AG20443 (cell line): Measurements from ENCODE around the gene AKAP6.
"Not testable (repeated sequence)": the region's sequence is repeated elsewhere in the genome, so short reads cannot be mapped to it uniquely, and the experiment has no call there.

Experiments used
- DNase-seq: peaks from one replicate; pipeline ENCODE4 v3.0.0; 2012; ENCODE audit warnings: low spot score, mixed read lengths

AKAP6 gene

DNA sequence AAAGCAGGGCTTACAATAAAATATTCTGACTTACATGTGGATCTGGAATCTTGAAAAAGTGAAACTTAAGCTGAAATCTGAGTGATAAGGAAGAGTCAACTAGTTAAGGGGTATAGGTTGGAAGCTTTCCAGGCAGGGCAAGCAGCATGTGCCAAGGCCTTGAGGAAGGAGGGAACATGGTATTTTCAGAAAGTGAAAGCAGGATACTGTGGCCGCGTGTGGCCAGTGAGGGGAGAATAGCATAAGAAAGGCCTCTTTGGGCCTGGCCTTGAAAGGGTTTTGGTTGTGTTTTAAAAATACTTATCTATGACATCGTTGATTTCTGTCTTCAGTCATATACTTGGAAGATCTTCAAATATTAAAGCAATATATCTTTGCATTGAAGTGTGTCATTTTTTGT is 213.4 kb downstream of the AKAP6 start:
- no peak for DNase-seq

- no peak for DNase-seq
Measured at GRCh38 chr14:32545095-32545494, 216.0 kb downstream of the AKAP6 start.

DNA sequence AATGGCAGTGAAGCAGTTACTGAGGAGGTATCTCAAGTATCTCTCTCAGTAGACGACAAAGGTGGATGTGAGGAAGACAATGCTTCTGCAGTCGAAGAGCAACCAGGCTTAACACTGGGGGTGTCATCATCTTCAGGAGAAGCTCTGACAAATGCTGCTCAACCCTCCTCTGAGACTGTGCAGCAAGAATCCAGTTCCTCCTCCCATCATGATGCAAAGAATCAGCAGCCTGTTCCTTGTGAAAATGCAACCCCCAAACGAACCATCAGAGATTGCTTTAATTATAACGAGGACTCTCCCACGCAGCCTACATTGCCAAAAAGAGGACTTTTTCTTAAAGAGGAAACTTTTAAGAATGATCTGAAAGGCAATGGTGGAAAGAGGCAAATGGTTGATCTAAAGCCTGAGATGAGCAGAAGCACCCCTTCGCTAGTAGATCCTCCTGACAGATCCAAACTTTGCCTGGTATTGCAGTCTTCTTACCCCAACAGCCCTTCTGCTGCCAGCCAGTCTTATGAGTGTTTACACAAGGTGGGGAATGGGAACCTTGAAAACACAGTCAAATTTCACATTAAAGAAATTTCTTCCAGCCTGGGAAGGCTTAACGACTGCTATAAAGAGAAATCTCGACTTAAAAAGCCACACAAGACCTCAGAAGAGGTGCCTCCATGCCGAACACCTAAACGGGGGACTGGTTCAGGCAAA is 216.6 kb downstream of the AKAP6 start:
- no peak for DNase-seq

DNA sequence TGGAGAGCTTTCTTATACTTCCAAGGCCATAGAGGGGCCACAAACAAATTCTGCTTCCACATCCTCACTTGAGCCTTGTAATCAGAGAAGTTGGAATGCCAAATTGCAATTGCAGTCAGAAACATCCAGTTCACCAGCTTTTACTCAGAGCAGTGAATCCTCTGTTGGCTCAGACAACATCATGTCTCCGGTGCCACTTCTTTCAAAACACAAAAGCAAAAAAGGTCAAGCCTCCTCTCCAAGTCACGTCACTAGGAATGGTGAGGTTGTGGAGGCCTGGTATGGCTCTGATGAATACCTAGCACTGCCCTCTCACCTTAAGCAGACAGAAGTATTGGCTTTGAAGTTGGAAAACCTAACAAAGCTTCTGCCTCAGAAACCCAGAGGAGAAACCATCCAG is 217.1 kb downstream of the AKAP6 start:
- DNase-seq = no peak

- DNase-seq = no peak
Measured at GRCh38 chr14:32552766-32553165, 223.7 kb downstream of the AKAP6 start.

- DNase-seq = peak; percentile 23
Measured at GRCh38 chr14:32559048-32559447, 229.9 kb downstream of the AKAP6 start.

GRCh38 chr14:32559590-32559989 is 230.5 kb downstream of the AKAP6 start:
- DNase-seq = no peak

GRCh38 chr14:32560209-32560857 is 231.2 kb downstream of the AKAP6 start:
- peak; percentile 71 for DNase-seq

- peak; percentile 79 for DNase-seq
Measured at GRCh38 chr14:32561520-32561919, 232.4 kb downstream of the AKAP6 start.

GRCh38 chr14:32564596-32564995 is 235.5 kb downstream of the AKAP6 start:
- peak; percentile 18 for DNase-seq

DNA sequence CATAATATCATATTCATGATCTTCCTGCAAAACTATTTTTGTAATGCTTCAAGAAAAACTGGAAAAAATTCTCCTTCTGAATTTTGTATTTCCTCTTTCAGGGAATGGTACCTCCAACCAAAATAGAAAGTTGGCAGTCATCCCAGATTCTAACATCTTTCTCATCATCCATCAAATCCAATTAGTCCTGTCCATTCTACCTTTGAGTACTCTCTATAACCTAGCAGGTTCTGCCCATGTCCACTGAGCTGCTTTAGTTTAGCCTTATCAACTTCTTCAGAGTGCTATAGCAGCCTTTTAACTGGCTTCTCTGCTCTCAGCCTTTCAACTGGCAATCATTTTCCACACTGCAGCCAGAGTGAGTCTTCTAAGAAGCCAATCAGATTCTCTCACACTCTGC is 236.2 kb downstream of the AKAP6 start:
- DNase-seq = no peak

DNA sequence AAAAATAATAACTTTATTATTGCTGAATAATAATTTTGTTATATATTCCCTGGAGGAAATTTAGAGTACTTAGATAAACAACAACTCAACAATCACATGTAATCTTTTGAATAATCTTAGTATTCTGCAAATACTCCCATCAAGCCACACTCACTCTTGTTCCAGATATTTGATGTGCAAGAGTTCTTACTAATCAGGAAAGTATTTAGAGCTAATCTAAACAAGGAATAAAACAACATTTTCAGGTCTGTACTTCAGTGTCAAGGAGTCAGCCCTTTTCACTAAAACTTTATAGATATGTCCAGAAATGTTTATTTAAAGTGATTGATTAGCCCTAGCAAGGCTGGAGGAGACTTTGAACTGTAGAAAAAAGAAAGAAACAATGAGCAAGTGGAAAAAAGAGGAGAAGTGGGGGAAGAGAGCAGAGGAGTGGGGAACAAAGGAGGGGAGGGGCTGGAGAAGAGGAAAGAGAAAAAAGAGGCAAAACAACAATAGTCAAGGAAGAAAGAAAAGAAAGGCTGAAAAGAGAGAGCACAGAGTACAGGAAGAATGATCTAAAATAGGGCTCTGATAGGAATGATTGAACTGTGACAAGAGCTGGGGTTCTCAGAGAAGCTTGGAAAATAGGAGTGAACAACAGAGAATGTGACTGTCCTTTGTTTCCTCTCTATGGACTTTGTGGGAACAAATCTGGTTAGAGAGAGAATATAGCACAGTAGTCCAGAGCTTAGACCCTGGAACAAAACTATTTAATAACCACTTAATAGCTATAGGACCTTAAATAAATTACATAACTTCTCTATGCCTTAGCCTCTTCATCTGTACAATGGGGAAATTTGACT is 238.7 kb downstream of the AKAP6 start:
- peak; percentile 17 for DNase-seq

DNA sequence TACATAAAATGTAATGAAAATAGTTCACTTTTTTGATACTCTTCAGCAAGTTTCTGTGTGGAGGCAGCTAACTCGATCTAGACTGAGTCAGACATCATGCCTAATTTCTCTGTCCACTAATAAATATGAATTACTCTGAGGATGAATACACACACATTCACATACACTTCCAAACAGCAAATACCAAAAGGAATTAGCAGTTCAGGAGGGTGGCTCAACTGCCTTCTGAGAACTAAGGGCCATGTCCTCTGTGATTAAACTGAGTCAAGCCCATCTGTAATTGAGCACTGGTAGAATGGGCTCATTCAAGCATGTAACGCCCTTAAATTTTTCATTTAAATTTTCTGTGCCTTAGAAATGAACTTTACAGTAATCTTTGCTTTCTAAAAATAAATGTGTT is 242.5 kb downstream of the AKAP6 start:
- no peak for DNase-seq

DNA sequence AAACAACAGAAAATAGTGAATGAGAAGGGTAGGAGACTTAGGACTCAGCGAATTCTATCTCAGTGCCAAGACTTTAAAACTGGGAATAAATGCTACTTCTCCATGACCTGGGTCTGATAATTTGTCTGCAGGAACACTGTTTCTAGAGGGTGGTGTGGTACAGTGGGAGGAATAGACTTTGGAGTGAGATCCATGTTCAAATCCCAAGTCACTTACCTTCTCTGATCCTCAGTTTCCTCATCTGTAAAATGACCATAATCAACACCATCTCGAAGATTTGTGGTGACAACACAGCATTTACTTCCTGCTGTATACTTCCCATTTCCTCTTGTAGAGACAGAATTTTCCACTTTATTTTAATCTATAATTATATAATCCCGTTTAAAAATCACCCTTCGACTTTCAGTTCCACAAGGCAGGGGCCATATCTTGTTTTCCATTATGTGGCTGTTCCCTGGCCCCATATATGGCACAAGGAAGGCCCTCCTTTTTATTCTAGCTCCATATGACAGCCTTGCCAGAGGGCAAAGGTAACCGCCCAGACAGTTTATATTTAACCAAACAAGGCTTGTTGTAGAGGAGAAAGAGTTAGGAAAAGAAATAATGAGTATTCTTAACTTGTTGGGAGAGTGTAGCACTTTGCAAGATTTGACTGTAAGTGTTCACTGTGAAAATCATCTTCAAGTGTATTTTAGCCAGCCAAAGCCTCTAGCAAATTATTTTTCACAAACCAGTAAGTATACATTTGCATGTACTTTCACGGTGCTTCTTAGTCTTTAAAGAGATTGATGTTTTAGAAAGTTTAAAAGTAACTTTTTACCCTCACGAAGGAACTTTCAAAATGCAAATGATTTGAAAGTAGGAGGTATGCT is 243.1 kb downstream of the AKAP6 start:
- DNase-seq = no peak

DNA sequence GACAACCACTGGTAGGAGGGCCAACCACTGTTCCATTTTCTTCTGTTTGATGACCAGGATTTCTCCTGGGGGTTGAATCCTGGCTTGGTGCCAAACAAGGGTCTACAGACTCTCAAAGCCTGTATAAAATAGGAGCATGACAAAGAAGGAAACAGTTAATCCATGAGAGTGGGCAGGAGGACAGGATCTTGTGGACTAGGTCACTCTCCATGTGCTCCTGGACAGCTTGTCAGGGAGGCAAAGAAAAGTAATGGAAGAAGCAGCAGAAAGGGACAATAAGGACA is 243.7 kb downstream of the AKAP6 start:
- DNase-seq = no peak

- DNase-seq = no peak
Measured at GRCh38 chr14:32574269-32574668, 245.2 kb downstream of the AKAP6 start.

DNA sequence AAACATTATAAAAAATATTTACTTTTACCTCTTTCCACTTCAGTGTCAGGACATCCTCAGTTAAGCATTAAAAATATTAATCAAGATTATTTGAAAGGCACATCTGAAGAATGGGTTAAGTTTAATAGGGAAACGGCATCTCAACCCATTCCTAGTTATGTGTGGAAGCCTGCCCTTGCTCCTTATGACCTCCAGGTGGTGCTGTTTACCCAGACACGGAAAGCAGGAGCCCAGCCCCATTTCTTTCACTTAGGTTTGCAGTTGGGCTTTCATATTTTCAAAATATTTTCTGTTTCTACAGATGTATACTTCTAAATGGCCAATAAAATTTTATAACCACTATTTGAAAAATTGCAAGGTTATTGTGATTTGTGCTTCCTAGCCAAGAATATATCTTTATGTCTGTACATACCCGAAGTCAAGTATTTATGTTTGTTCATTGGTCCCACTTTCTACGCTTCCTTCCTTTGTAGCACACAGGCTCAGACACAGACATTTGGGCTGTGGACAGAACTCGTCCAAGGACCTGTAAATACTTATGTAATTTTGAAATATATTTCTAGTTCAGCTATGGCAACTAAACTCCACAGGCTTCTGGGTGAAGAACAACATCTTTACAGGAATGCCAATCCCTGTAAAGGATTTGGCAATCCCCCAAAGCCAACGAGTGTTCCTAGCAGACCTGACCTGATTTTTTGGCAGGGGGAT is 247.1 kb downstream of the AKAP6 start:
- DNase-seq = peak; percentile 75

GRCh38 chr14:32576977-32577376 is 247.9 kb downstream of the AKAP6 start:
- no peak for DNase-seq

DNA sequence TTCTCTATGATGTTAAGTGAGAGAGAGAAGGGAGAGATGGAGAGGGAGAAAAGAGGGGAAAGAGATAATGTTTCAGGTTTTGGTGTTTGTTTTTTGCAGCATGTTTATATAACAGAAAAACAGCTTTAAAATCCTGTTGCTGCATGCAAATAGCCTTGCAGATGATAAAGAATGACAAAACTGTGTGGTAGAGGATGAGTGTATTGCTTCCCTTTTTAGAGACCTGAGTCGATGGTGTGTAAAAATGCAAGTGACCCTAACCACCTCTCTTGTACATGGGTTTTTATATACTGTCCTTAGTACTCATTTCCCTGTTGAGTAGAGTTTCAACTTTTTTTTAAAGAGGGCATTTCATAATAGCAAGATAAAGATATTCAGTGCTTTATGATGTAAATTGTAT is 249.1 kb downstream of the AKAP6 start:
- DNase-seq = no peak

GRCh38 chr14:32583427-32583826 is 254.3 kb downstream of the AKAP6 start:
- DNase-seq = not testable (repeated sequence)

GRCh38 chr14:32584079-32584478 is 255.0 kb downstream of the AKAP6 start:
- DNase-seq = no peak

- no peak for DNase-seq
Measured at GRCh38 chr14:32587461-32587860, 258.4 kb downstream of the AKAP6 start.
